K562 (cell line): ENCODE results near the gene AGBL1. TPM values are rescaled to one million over a fixed set of nuclear protein-coding genes. Genes with fewer than 3 reads are reported as not detected.

Experiments
- ATAC-seq: fragments of 200-7000 bp; cut with Tn5 transposase; 3 replicates; pipeline ENCODE4 v1.9.1; 2020; ENCODE audit warnings: moderate library complexity
- BruUV-seq: library from RNA; stranded (reverse); fragments of 400-500 nt; replicated peaks from 2 replicates; lab custom pipeline; 2021; lab: Mats Ljungman, UMichigan
- CTCF ChIA-PET: fragments of 300-600 bp; formaldehyde crosslinking; extraction: SDS; loops from one replicate; lab custom pipeline; 2021; ENCODE audit warnings: low intra/inter-chr PET ratio; lab: Yijun Ruan, JAX
- POLR2A ChIA-PET: fragments of 300-600, 350-650 bp; sonication (Branson Sonifier 250); formaldehyde crosslinking; extraction: SDS; loops from one replicate; lab custom pipeline; 2021; ENCODE audit warnings: antibody characterized with exemption, inconsistent platforms; lab: Yijun Ruan, JAX
- DNase-seq, 4 experiments: peaks; one replicate each; pipeline versions ENCODE4 v3.0.0 to v3.0.0-alpha.2; 2011 to 2018; ENCODE audit warnings: low spot score in 3 of 4, mixed read lengths in 3 of 4; ENCODE audit errors: extremely low read depth in 1 of 4
- FAIRE-seq: peaks from 2 replicates; lab custom pipeline; 2011; peaks lifted over from hg19 to GRCh38; lab: Jason Lieb, UNC
- H2AFZ ChIP-seq: 2 replicates; pipeline ENCODE4 v1.6.0; 2011; ENCODE audit warnings: low read depth, low read length, control low read depth, inconsistent platforms
- H3K27ac ChIP-seq: fragments of 200-600 bp; 3 replicates; pipeline ENCODE4 v1.8.0; 2011; ENCODE audit warnings: low read depth, mild to moderate bottlenecking, control low read depth, inconsistent platforms, low read length, moderate library complexity, mixed read lengths; ENCODE audit errors: extremely low read depth
- H3K27me3 ChIP-seq, 2 experiments: fragments of 300-600 bp in 1 of 2; 2 replicates in 1 of 2; 3 replicates in 1 of 2; pipeline versions ENCODE4 v1.6.0 to v1.8.0; 2011; ENCODE audit warnings: inconsistent platforms in 2 of 2, low read length in 2 of 2, mild to moderate bottlenecking in 1 of 2, mixed read lengths in 1 of 2, moderate library complexity in 1 of 2; ENCODE audit not compliant: control insufficient read depth in 2 of 2, insufficient read depth in 2 of 2
- H3K36me3 ChIP-seq: fragments of 300-600 bp; 3 replicates; pipeline ENCODE4 v1.8.0; 2011; ENCODE audit warnings: mild to moderate bottlenecking, low read length, inconsistent platforms; ENCODE audit not compliant: control insufficient read depth, insufficient read depth
- H3K4me1 ChIP-seq, 2 experiments: fragments of 200-600 bp in 1 of 2; replicated peaks in 1 of 2; 2 replicates in 1 of 2; 3 replicates in 1 of 2; pipeline versions ENCODE4 v1.5.1 to v1.8.0; 2011; ENCODE audit warnings: inconsistent platforms in 2 of 2, low read length in 2 of 2, mild to moderate bottlenecking in 1 of 2, mixed read lengths in 1 of 2, moderate library complexity in 1 of 2; ENCODE audit not compliant: control insufficient read depth in 2 of 2, insufficient read depth in 2 of 2
- H3K4me2 ChIP-seq: 2 replicates; pipeline ENCODE4 v1.6.1; 2011; ENCODE audit warnings: low read length, control low read depth, inconsistent platforms, mixed read lengths; ENCODE audit not compliant: insufficient read depth
- H3K4me3 ChIP-seq: fragments of 200-600 bp; sonication (generic), shearing (Covaris generic); 2 replicates; pipeline ENCODE4 v1.5.1; 2016; ENCODE audit warnings: control low read depth, inconsistent platforms
- H3K79me2 ChIP-seq: fragments of 200-600 bp; 3 replicates; pipeline ENCODE4 v1.8.0; 2011; ENCODE audit warnings: low read length, inconsistent platforms; ENCODE audit not compliant: control insufficient read depth, insufficient read depth
- H3K9ac ChIP-seq, 2 experiments: 2 replicates each; pipeline versions ENCODE4 v1.6.0 to v1.6.1; 2011; ENCODE audit warnings: low read depth in 2 of 2, low read length in 2 of 2, control low read depth in 1 of 2, inconsistent platforms in 1 of 2, mild to moderate bottlenecking in 1 of 2, mixed read lengths in 1 of 2; ENCODE audit not compliant: insufficient read depth in 1 of 2
- H3K9me1 ChIP-seq: one replicate; pipeline ENCODE4 v1.6.0; 2011; ENCODE audit warnings: inconsistent platforms, mild to moderate bottlenecking, low read length, moderate library complexity; ENCODE audit not compliant: control insufficient read depth, insufficient read depth
- H3K9me3 ChIP-seq: replicated peaks from 2 replicates; pipeline ENCODE4 v1.5.1; 2011; ENCODE audit warnings: low read depth, low read length, inconsistent platforms; ENCODE audit not compliant: control insufficient read depth, insufficient read depth
- H4K20me1 ChIP-seq: replicated peaks from 2 replicates; pipeline ENCODE4 v1.6.1; 2011; ENCODE audit warnings: low read length, inconsistent platforms, mixed read lengths; ENCODE audit not compliant: control insufficient read depth, insufficient read depth
- ARHGAP35 ChIP-seq: fragments of 450-650 bp; IDR thresholded peaks from 2 replicates; pipeline ENCODE4 v1.6.1; 2018; ENCODE audit not compliant: partially characterized antibody
- CREBBP ChIP-seq: IDR thresholded peaks from one replicate; pipeline ENCODE4 v1.6.1; 2012; ENCODE audit warnings: low read depth, mild to moderate bottlenecking, control low read depth, inconsistent platforms, low read length
- E2F5 ChIP-seq: sonication (generic); formaldehyde crosslinking; IDR thresholded peaks from 2 replicates; pipeline ENCODE4 v1.8.0; 2022; ENCODE audit warnings: mild to moderate bottlenecking, missing genetic modification reagents
- HNRNPUL1 ChIP-seq: fragments of 200-400 bp; formaldehyde crosslinking; IDR thresholded peaks from 2 replicates; pipeline ENCODE4 v1.6.1; 2017; ENCODE audit warnings: low read length
- JUND ChIP-seq, 2 experiments: IDR thresholded peaks; 2 replicates in 1 of 2; 3 replicates in 1 of 2; pipeline ENCODE4 v1.6.1; 2011; ENCODE audit warnings: borderline replicate concordance in 2 of 2, low read depth in 2 of 2, low read length in 2 of 2, improper control_type of control experiment in 1 of 2, missing biosample characterization in 1 of 2, missing genetic modification characterization in 1 of 2, missing genetic modification reagents in 1 of 2
- MBD2 ChIP-seq: sonication (generic); IDR thresholded peaks from 2 replicates; pipeline ENCODE4 v1.6.1; 2016; ENCODE audit warnings: low read depth, borderline replicate concordance
- SIN3B ChIP-seq: fragments of 450-650 bp; IDR thresholded peaks from 2 replicates; pipeline ENCODE4 v1.6.1; 2017; ENCODE audit warnings: low read depth, mild to moderate bottlenecking, moderate library complexity
- ZBED1 ChIP-seq: IDR thresholded peaks from 2 replicates; pipeline ENCODE4 v1.6.1; 2014
- ZNF408 ChIP-seq: fragments of 250-450 bp; sonication (Bioruptor Pico); IDR thresholded peaks from 2 replicates; pipeline ENCODE4 v1.4.0; 2020; ENCODE audit warnings: low read depth, mild to moderate bottlenecking, moderate library complexity
- ZNF561 ChIP-seq: fragments of 450-650 bp; formaldehyde crosslinking; conservative IDR thresholded peaks from 2 replicates; pipeline ENCODE4 v1.4.0; 2020; ENCODE audit warnings: mild to moderate bottlenecking, moderate library complexity
- ZNF707 ChIP-seq: fragments of 250-450 bp; sonication (Bioruptor Pico); conservative IDR thresholded peaks from 2 replicates; pipeline ENCODE4 v1.8.0; 2022; ENCODE audit warnings: inconsistent platforms, mild to moderate bottlenecking, moderate library complexity
- in situ Hi-C: fragments of 300-500 bp; cut with MboI; formaldehyde crosslinking; loops from 4 replicates; pipeline ENCODE4 v1.15.0; 2018; ENCODE audit warnings: inconsistent platforms, mixed read lengths
- intact Hi-C: fragments of 100-400 bp; cut with micrococcal nuclease; formaldehyde crosslinking; loops from 2 replicates; pipeline ENCODE4 v1.14.2; 2022
- polyA plus RNA-seq, 8 experiments: library from polyadenylated mRNA; depleted of rRNA in 4 of 8; stranded (reverse) in 5 of 8; unstranded in 3 of 8; fragments of >200 nt; fragmentation: Nextera tagmentation in 2 of 8; fragmentation: Illumina TruSeq in 1 of 8; extraction: Ambion mirVana in 2 of 8; extraction: Trizol in 1 of 8; gene quantifications; 2 replicates each; pipeline versions ENCODE4 v1.2.1 to v1.2.3, GENCODE V29; 2011 to 2014; ENCODE audit warnings: inconsistent platforms in 1 of 8, missing spikeins in 1 of 8
- total RNA-seq, 7 experiments: library from RNA; depleted of rRNA in 6 of 7; stranded (reverse); fragments of >200 nt in 6 of 7; fragmentation: Illumina TruSeq in 2 of 7; extraction: Trizol in 2 of 7; gene quantifications; 2 replicates each; pipeline versions ENCODE4 v1.2.1 to v1.2.3, GENCODE V29; 2011 to 2021; ENCODE audit warnings: low replicate concordance in 1 of 7
- TF ChIP-seq, protein P1 (sequence below): fragments of 250-450 bp; sonication (Bioruptor Pico); IDR thresholded peaks from 2 replicates; pipeline ENCODE4 v1.8.0; 2022; ENCODE audit warnings: inconsistent platforms, mild to moderate bottlenecking, moderate library complexity, borderline replicate concordance
- TF ChIP-seq, protein P2 (sequence below): fragments of 250-450 bp; sonication (Bioruptor Pico); IDR thresholded peaks from 2 replicates; pipeline ENCODE4 v1.9.0; 2021; ENCODE audit warnings: mild to moderate bottlenecking
- TF ChIP-seq, protein P3 (sequence below): sonication (generic); formaldehyde crosslinking; IDR thresholded peaks from 2 replicates; pipeline ENCODE4 v1.8.0; 2022; ENCODE audit warnings: missing genetic modification reagents, mild to moderate bottlenecking, borderline replicate concordance
- TF ChIP-seq, protein P4 (sequence below): fragments of 250-450 bp; sonication (Bioruptor Pico); IDR thresholded peaks from 2 replicates; pipeline ENCODE4 v1.5.0; 2021

The AGBL1 gene
- total and polyA plus RNA-seq, 9 of the 15 experiments (the other 6 are each of a cell fraction or from before 2014, with no cell fraction given), result not detected

DNA sequence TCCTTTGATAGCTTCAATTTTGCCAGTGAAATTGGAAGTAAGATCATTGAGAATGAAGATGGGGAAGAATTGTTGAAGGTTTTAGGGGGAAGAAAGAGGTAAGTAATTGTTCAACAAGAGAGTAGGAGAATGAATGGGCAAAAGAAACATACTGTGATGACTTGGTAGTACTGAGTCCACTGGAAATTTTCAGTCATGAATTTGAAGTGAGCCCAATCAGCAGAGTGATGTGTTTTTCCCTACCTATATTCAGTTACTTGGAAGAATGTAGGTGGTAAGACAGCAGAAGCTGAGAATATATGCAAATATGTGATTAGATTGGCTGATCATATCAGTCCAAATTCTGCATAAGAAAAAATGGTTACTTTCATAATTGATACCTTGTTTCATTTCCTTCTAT is 569.6 kb downstream of the AGBL1 start:
- no peak overlapping the region for H3K4me2 ChIP-seq
- no peak overlapping the region for H3K27ac ChIP-seq
- BruUV-seq, result no TSS peak
- no peak overlapping the region for H3K9ac ChIP-seq
- ChIA-PET CTCF (no interaction called here), POLR2A (no interaction called here)
- no peak overlapping the region for H3K4me3 ChIP-seq
- no peak overlapping the region for H2AFZ ChIP-seq
- ATAC-seq, result no peak
- no peaks in the 10 kb centered on the region for H3K9me3 ChIP-seq
- in situ Hi-C loops (no loop called here), intact Hi-C loops (no loop called here)
- TF ChIP-seq, protein P1, sequence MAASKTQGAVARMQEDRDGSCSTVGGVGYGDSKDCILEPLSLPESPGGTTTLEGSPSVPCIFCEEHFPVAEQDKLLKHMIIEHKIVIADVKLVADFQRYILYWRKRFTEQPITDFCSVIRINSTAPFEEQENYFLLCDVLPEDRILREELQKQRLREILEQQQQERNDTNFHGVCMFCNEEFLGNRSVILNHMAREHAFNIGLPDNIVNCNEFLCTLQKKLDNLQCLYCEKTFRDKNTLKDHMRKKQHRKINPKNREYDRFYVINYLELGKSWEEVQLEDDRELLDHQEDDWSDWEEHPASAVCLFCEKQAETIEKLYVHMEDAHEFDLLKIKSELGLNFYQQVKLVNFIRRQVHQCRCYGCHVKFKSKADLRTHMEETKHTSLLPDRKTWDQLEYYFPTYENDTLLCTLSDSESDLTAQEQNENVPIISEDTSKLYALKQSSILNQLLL, result no peak
- TF ChIP-seq ARHGAP35, result no peak
- no peak for TF ChIP-seq SIN3B
- TF ChIP-seq E2F5 (CRISPR knock-in tag), result no peak
- TF ChIP-seq, protein P2, sequence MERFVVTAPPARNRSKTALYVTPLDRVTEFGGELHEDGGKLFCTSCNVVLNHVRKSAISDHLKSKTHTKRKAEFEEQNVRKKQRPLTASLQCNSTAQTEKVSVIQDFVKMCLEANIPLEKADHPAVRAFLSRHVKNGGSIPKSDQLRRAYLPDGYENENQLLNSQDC (CRISPR knock-in tag), result no peak
- TF ChIP-seq, protein P3, sequence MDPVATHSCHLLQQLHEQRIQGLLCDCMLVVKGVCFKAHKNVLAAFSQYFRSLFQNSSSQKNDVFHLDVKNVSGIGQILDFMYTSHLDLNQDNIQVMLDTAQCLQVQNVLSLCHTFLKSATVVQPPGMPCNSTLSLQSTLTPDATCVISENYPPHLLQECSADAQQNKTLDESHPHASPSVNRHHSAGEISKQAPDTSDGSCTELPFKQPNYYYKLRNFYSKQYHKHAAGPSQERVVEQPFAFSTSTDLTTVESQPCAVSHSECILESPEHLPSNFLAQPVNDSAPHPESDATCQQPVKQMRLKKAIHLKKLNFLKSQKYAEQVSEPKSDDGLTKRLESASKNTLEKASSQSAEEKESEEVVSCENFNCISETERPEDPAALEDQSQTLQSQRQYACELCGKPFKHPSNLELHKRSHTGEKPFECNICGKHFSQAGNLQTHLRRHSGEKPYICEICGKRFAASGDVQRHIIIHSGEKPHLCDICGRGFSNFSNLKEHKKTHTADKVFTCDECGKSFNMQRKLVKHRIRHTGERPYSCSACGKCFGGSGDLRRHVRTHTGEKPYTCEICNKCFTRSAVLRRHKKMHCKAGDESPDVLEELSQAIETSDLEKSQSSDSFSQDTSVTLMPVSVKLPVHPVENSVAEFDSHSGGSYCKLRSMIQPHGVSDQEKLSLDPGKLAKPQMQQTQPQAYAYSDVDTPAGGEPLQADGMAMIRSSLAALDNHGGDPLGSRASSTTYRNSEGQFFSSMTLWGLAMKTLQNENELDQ (CRISPR knock-in tag), result no peak
- TF ChIP-seq ZBED1, result no peak
- no peak for TF ChIP-seq CREBBP
- TF ChIP-seq JUND (IDR thresholded peaks at IDR 0.05; ENCODE audit: borderline replicate concordance, low read depth, low read length), result no peak
- no peak for TF ChIP-seq JUND (tag; IDR thresholded peaks at IDR 0.05; ENCODE audit: borderline replicate concordance, low read depth, low read length)
- no peak for TF ChIP-seq ZNF408 (CRISPR knock-in tag)
- TF ChIP-seq MBD2, result no peak
- TF ChIP-seq ZNF707, result no peak
- no peak for TF ChIP-seq HNRNPUL1
- TF ChIP-seq, protein P4, sequence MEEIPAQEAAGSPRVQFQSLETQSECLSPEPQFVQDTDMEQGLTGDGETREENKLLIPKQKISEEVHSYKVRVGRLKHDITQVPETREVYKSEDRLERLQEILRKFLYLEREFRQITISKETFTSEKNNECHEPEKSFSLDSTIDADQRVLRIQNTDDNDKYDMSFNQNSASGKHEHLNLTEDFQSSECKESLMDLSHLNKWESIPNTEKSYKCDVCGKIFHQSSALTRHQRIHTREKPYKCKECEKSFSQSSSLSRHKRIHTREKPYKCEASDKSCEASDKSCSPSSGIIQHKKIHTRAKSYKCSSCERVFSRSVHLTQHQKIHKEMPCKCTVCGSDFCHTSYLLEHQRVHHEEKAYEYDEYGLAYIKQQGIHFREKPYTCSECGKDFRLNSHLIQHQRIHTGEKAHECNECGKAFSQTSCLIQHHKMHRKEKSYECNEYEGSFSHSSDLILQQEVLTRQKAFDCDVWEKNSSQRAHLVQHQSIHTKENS, result no peak
- TF ChIP-seq ZNF561 (CRISPR knock-in tag), result no peak
- no peak for DNase-seq
- no peaks in the 10 kb centered on the region for H3K9me1 ChIP-seq
- no peaks in the 10 kb centered on the region for H3K27me3 ChIP-seq
- H4K20me1 ChIP-seq, result no peaks in the 10 kb centered on the region
- no peaks in the 10 kb centered on the region for H3K4me1 ChIP-seq
- no peaks in the 10 kb centered on the region for H3K79me2 ChIP-seq
- H3K36me3 ChIP-seq, result no peaks in the 10 kb centered on the region
- no peak for FAIRE-seq
